HG03442 (cell line): ENCODE results near the gene ST7.

Experiments used
- ATAC-seq: cut with Tn5 transposase; IDR thresholded peaks from one replicate; pipeline ENCODE4 v1.9.1; 2021; ENCODE audit warnings: mild to moderate bottlenecking, moderate library complexity; ENCODE audit not compliant: unreplicated experiment

ST7 gene

DNA sequence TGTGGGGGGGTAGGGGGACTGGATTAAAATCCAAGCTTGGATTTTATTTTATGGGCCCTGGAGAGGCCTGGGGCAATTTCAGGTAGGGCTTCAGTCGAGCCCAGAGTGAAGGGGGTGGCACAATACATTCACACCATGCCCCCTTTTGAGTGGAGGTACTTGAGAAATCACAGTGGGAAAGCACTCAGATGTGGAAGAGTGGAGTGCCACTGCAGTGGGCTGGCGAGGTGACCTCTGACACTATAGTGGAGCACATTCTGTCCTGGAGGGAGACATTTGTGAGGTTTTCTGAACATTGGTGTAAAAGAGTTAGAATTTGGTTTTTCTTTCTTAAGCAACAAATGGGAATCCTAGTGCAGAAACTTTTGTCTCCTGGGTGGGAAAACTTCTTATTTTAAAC lies 226.4 kb downstream of the ST7 start:
- no peak for ATAC-seq

GRCh38 chr7:117183729-117184128 lies 230.4 kb downstream of the ST7 start:
- ATAC-seq: no peak

DNA sequence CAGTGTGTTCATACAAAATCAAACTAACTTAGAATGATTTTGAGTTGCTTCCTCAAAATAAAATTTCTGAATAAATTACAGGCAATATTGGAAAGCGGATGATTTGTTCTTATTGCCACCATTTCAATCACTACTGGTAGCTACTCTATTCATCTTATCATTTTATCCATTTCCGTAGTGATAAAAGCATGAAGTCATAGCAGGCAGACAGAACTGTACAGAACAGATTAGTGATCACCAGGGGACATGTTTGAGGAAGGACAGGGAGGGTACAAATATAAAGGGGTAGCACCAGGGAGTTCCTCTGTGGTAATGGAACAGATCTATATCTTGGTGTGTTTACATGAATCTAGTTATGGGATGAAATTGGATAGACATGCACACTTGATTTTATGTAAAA lies 231.1 kb downstream of the ST7 start:
- no peak for ATAC-seq

GRCh38 chr7:117185124-117185523 lies 231.8 kb downstream of the ST7 start:
- ATAC-seq: no peak

DNA sequence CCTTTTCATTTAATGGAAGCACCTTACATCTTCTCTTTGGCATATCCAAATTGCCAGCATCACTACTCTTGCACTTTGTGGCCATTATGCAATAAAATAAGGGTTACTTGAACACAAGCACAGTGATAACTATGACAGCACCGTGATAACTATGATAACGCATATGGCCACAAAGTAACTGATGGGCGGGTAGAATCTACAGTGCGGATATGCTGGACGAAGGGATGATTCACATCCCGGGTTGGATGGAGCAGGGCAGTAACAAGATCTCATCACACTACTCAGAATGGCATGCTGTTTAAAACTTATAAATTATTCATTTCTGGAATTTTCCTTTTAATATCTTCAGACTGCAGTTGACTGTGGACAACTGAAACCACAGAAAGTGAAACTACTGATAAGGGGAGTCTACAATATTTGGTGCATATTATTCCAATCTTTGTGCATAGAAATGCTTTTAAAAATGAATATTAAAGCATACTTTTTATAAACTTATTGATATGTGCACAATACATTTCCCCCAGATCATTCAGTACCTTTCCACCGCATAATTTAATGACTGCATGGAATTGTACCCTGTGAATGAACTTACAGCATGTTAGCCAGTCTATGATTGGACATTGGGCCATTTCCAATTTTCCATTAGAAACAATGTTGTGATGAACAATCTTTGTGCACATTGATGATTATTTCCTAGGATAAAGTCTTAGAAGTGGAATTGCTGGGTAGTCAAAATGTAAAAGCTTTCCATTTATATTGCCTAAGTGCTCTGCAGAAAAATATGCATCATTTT lies 233.1 kb downstream of the ST7 start:
- no peak for ATAC-seq

GRCh38 chr7:117188376-117188775 lies 235.1 kb downstream of the ST7 start:
- no peak for ATAC-seq

DNA sequence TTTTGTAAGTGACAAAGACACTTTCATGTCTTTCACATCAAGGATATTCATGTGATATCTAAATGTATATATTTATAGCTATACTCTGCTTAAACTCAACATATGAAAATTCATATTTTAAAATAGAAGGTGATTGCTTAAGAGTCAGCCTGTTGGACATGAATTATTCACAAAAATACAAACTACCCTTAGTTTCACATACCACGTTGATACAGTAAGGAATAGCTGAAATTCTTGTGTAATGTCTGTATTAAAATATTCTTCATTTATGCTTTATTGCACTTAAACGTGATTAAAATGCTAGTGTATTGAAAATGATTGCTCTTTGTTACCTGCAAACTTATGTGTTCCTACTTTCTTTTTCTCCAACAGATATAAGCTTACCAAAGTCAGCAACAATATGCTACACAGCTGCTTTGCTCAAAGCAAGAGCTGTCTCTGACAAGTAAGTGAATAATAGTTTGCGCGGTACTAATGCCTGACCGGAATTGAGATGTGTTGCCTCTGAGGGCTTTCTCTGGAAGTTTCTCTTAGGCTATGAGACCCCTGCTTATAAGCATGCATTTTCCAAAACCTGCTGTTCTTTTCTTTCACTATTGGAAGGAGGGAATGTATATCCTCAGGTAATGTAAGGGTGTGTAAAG lies 235.8 kb downstream of the ST7 start:
- no peak for ATAC-seq

DNA sequence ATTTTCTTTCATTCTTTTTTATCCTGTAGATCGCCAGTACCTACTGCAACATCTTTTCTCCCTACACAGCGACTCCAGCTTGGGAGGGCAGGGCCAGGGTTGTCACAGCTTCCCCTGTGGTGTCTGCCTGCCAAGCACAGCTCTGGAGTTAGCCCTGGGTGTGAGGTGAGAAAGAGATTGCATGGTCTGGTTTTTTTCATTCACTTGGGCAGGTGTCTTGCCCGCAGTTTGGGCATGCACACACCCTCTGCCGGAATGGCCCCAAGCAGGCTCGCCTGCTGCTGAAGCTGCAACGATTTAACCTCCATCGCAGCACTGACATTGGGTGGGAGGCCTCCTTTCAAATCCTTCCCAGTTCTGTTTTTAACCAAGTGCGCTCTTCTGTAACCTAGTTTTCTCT lies 236.8 kb downstream of the ST7 start:
- no peak for ATAC-seq

DNA sequence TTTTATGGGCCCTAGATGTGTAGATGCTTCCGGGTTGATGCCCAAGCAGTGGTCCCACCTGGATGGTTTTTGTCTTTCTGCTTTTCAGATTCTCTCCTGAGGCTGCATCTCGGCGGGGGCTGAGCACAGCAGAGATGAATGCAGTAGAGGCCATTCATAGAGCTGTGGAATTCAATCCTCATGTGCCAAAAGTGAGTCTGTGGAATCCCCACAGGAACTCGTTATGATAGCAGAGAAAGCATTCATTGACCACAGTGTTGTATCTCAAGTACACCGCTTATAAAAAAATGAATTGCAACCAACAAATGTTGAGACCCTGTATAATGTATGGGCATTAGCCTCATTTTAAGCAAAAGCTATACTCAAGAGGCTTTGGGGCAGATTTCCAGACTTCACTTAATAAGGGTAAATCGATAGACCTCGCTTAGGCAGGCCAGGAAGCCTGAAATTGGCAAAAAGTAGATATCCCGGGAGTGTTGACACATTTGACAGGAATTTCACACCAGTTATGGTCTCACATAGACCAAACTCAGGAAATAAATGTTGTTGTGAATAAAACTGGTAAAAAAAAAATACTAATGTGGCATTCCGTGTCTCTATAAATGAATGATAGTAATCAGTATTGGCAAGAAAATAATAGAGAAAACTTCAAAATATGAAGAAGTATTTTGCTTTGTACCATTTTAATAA lies 237.6 kb downstream of the ST7 start:
- ATAC-seq: no peak

DNA sequence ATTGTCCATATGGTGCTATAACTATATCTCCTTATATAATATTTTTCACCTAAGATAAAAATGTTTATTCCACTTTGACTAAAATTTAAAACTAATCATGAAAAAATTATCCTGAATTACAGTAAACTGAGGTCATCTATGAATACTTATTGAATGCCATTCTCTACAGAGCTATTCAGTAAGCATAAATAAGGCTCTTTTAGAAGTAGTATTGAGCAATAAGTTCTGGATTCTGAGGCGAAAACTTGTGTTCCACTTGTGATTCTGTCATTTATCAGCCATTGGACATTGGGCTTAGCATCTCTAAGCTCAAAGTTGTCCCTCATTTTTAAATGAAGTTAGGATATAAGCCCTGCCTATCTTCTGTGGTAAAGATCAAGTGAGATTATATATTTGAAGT lies 238.8 kb downstream of the ST7 start:
- no peak for ATAC-seq

DNA sequence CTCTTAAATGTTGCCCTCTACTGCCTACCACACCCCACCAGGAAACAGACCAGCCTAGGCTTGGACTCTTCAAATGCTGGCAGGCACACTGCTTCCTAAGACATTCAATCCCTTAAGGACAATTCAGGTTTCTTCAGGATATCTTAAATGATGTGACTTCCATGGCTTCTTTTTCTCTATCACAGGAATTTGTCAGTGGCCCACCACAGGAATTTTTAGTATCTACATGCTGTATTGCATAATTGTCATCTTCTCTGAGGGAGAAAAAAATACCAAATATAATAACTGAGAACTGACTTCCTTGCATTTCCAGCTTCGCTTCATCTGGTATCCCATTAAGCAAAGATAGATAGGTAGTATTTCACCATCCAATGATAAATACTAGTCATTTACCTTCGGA lies 240.3 kb downstream of the ST7 start:
- no peak for ATAC-seq

GRCh38 chr7:117194445-117194844 lies 241.1 kb downstream of the ST7 start:
- ATAC-seq: no peak

DNA sequence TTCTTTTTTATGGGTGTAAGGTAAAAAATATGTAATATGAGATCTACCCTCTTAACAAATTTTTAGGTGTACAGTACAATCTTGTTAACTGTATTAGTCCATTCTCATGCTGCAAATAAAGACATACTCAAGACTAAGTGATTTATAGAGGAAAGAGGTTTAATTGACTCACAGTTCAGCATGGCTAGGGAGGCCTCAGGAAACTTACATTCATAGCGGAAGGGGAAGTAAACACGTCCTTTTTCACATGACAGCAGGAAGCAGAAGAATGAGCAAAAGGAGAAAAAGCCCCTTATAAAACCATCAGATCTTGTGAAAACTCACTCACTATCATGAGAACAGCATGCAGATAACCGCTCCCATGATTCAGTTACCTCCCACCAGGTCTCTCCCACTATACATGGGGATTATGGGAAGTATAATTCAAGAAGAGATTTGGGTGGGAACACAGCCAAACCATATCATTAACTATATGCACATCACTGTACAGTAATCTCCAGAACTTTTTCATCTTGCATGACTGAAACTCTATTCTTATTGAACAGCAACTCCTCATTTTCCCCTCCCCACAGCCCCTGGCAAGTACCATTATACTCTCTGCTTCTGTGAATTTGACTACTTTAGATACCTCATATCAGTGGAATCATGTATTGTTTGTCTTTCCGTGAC lies 242.2 kb downstream of the ST7 start:
- no peak for ATAC-seq

DNA sequence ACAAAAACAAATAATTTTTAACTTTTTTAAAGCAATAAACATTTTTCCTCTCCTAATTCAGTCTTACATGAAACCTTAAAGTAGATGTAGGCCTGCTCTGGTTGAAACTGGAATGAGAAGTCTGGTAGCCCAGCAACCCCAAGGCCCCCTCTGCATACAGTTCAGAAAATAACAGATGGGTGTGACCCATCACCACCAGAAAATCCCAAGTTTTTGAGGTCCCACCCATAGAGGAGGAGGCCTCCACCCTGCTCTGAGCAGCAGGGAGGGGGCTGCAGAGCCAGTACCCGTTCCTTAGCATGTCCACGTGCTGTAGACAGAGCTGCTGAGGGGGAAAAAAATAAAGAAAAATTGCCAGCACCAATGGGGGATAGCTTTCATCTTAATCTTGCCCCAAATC lies 246.8 kb downstream of the ST7 start:
- ATAC-seq: no peak

DNA sequence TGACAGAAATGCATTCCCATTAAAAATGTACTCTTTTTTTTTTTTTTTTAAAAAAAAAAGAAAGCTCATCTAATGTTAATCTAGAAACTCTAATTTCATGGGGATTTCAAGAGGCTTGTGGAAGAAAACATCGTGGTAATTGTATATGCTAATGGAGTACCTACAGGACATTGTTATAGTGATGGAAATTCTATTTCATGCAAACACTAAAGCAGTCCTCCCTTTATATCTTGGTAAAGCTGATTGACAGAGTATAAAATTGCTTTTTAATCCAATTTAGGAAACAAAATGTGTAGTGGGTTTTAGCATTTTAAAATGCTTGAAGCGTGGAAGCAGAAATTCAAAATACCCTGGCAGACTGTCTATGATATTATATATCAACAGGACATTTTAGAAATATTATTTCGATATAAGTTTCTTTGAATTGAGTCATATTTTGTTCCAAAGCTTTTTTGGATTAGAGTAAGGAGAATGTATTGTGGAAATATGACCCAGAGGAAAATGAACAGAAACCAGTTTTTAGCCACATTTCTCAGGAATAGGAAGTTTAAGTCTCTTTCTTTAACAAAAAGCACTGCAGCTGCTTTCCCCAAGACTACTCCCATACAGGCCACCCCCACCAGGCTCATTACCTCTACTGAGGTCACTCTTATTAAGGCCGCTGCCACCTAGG lies 247.6 kb downstream of the ST7 start:
- ATAC-seq: no peak

GRCh38 chr7:117202511-117202910 lies 249.2 kb downstream of the ST7 start:
- ATAC-seq: no peak

DNA sequence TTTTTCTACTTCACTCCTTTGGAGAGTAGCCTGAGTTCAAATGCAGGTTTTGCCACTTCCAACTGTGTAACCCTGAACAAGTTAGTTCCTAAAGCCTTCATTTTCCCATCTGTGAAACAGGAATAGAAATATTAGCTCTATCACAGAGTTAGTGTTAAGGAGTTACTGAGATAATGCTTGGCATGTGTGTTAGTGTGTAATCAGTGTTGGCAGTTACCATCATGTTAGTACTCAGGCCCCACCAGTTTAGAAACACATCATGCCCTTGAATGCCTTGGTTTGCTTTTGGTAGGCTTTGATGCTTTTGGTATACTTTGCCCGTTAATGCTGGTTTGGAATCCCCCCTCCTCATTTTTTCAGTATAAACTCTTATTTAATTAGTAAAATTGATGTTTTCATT lies 249.9 kb downstream of the ST7 start:
- no peak for ATAC-seq

DNA sequence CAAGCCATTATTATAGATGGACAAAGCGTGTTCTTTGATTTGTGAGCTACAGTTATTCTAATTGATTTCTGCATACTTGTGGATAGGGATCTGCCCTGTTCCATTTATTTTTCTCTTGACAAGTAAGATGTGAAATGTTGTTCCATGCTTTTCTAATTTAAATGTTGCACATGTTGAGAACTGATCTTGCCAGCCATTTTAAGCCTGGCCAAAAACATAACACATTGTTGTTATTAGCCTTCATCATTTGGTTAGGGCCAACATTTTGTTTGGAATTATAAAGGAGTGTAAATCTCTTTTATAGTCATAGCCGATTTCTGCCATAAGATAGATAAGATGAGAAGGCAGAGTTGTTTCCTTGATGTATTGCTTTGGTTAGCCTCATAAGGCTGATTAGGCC lies 252.6 kb downstream of the ST7 start:
- ATAC-seq: no peak

GRCh38 chr7:117208257-117208656 lies 255.0 kb downstream of the ST7 start:
- ATAC-seq: no peak

DNA sequence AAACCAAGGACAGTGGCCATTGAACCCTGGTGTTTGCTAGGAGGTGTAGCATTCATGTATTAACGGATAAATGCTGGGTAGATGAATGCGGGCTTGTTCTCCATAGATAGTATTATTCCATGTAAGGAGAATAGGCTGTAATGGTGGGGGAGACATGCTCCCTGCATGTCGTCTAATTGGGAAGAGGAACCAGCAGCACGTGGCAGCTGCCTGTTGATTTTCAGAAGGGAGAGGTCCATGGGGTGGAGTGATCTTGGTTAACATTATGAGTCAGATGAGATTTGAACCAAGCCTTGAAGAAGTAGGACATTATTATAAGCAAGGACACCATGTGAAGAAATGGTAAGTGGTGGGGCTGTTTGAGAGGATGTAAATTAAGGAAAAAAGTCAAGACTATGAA lies 257.1 kb downstream of the ST7 start:
- ATAC-seq: no peak

- no peak for ATAC-seq
Measured at GRCh38 chr7:117210908-117211307, 257.6 kb downstream of the ST7 start.
